WERI-Rb-1 (cell line): Measurements from ENCODE around the gene WDFY1.
"Not testable (repeated sequence)": the region's sequence is repeated elsewhere in the genome, so short reads cannot be mapped to it uniquely, and the experiment has no call there.

Experiments used
- DNase-seq: peaks from one replicate; pipeline ENCODE4 v3.0.0-alpha.2; 2020
- H3K27ac ChIP-seq: fragments of 250-450 bp; sonication (Bioruptor Pico); 2 replicates; pipeline ENCODE4 v1.5.1; 2020; ENCODE audit warnings: mild to moderate bottlenecking, moderate library complexity
- H3K27me3 ChIP-seq: fragments of 250-450 bp; sonication (Bioruptor Pico); 2 replicates; pipeline ENCODE4 v1.5.1; 2021; ENCODE audit warnings: mild to moderate bottlenecking, low read depth, moderate library complexity; ENCODE audit not compliant: insufficient read depth, severe bottlenecking
- H3K36me3 ChIP-seq: fragments of 250-450 bp; sonication (Bioruptor Pico); 2 replicates; pipeline ENCODE4 v1.5.1; 2020; ENCODE audit warnings: mild to moderate bottlenecking, moderate library complexity
- H3K4me3 ChIP-seq: 2 replicates; pipeline ENCODE4 v1.5.1; 2011; ENCODE audit warnings: low read depth, mild to moderate bottlenecking, control low read depth, low read length
- H3K9me3 ChIP-seq: fragments of 250-450 bp; sonication (Bioruptor Pico); 2 replicates; pipeline ENCODE4 v1.5.1; 2021; ENCODE audit warnings: mild to moderate bottlenecking, moderate library complexity; ENCODE audit not compliant: severe bottlenecking
- TF ChIP-seq, protein P1 (sequence below): IDR thresholded peaks from 2 replicates; pipeline ENCODE4 v1.5.1; 2011; ENCODE audit warnings: low read depth, mild to moderate bottlenecking, control low read depth, inconsistent platforms, low read length

WDFY1 gene

DNA sequence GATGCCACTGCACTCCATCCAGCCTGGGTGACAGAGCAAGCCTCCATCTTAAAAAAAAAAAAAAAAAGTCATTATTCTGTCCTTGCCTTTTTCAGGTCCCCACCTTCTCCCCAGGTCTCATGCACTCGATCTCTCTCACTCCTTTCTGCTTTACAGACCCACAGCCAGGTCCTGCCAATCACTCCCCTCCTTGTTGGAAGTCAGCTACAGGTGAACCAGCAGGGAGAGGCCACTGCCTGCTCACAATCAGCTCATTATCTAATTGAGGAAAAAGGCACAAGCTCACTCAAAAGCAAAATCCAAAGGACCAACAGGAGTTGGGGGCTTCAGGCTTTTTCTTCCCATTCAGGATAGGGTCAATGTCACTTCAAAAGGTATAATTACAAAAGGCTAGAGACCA is 2.0 kb downstream of the WDFY1 start:
- TF ChIP-seq, protein P1, sequence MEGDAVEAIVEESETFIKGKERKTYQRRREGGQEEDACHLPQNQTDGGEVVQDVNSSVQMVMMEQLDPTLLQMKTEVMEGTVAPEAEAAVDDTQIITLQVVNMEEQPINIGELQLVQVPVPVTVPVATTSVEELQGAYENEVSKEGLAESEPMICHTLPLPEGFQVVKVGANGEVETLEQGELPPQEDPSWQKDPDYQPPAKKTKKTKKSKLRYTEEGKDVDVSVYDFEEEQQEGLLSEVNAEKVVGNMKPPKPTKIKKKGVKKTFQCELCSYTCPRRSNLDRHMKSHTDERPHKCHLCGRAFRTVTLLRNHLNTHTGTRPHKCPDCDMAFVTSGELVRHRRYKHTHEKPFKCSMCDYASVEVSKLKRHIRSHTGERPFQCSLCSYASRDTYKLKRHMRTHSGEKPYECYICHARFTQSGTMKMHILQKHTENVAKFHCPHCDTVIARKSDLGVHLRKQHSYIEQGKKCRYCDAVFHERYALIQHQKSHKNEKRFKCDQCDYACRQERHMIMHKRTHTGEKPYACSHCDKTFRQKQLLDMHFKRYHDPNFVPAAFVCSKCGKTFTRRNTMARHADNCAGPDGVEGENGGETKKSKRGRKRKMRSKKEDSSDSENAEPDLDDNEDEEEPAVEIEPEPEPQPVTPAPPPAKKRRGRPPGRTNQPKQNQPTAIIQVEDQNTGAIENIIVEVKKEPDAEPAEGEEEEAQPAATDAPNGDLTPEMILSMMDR: no peak
- Histone ChIP-seq H3K36me3 (no peaks in the 10 kb centered on the region; the same call in none of the 2 replicates), H3K4me3 (no peak overlapping the region), H3K27ac (no peak overlapping the region), H3K9me3 (no peaks in the 10 kb centered on the region), H3K27me3 (no peaks in the 10 kb centered on the region)
- no peak for DNase-seq

DNA sequence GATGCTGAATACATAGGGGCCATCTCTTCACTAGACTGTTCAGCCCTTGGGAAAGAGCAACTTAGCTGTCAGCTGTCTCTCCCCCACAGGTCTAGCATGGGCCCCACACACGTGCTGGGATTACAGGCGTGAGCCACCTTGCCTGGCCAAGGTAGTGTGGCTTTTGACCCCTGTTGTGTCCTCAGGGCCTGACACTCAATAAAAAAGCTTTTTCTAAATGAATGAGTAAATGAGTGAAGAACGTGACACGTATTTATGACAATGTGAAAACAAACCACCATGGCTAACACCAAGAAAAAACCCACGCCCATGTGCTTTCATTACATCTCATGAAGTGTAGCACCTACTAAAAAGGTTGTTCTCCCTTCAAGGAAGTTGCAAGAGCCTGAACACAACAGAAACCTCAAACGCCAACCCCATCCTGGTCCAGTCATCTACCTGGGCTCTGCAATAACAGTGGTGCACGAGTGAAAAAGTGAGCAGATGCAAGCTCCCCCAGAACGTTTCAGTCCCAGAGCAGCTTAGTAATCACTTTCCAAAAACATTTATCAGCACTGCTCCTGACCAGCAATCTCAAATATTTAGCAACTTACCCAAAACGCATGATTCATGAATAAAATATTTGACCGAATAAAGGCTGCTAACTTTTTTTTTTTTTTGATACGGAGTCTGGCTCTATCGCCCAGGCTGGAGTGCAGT is 3.4 kb downstream of the WDFY1 start:
- Histone ChIP-seq H3K4me3 (no peak overlapping the region), H3K27ac (no peak overlapping the region), H3K9me3 (no peaks in the 10 kb centered on the region), H3K36me3 (no peaks in the 10 kb centered on the region; the same call in none of the 2 replicates), H3K27me3 (no peaks in the 10 kb centered on the region)
- TF ChIP-seq, protein P1: no peak
- no peak for DNase-seq

DNA sequence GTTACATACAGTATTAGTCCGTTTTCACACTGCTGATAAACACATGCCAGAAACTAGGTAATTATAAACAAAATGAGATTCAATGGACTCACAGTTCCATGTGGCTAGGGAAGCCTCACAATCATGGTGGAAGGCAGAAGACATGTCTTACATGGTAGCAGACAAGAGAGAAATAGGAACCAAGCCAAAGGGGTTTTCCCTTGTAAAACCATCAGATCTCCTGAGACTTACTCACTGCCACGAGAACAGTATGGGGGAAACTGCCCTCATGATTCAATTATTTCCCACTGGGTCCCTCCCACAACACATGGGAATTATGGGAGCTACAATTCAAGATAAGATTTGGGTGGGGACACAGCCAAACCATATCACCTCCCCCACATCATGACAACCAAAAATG is 5.7 kb downstream of the WDFY1 start:
- H3K9me3 ChIP-seq, DNase-seq, H3K4me3 ChIP-seq, H3K27me3 ChIP-seq, H3K27ac ChIP-seq, H3K36me3 ChIP-seq: not testable (repeated sequence)

DNA sequence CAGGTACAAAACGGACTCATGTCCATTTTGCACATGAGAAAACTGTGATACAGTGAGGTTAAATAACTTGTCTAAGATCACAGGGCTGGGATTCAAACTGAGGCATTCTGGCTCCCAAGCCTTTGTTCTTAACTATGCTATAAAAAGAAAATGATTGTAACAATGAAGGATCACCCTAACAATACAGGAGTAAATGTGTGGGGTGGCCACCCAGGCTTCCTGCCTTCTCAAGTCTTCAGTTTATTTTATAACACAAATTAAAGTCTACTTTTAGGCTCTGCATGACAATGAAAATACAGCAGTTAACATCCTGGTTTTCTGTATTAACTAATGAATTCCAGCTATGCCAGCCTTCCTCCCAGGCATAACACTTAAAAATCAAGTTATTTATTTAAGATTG is 7.6 kb downstream of the WDFY1 start:
- Histone ChIP-seq H3K27me3 (no peaks in the 10 kb centered on the region), H3K4me3 (no peak overlapping the region), H3K9me3 (no peaks in the 10 kb centered on the region), H3K36me3 (no peaks in the 10 kb centered on the region; the same call in 1 of the 2 replicates), H3K27ac (no peak overlapping the region)
- no peak for DNase-seq
- TF ChIP-seq, protein P1: no peak

DNA sequence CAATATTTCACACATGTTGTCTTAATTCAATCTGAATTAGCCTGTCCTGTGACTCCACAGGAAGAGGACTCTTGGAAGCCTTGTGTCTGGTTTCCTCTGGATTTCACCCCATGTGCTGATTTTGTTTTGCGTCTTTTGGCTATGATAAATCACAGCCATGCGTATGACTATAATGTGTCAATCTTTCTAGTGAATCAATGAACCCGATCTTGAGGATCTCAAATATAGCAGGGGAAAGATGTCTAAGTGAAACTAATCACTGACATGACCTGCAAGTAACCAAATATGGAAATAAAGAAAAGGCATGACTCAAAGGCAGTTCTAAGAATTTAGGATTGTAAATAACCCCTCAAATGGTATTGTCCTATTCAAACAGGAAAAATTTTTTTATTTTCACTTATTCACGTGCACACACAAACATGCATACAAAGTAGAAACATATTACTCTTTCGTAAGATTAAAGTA is 8.2 kb downstream of the WDFY1 start:
- Histone ChIP-seq H3K4me3 (no peak overlapping the region), H3K27me3 (no peaks in the 10 kb centered on the region)
- no peak for DNase-seq

DNA sequence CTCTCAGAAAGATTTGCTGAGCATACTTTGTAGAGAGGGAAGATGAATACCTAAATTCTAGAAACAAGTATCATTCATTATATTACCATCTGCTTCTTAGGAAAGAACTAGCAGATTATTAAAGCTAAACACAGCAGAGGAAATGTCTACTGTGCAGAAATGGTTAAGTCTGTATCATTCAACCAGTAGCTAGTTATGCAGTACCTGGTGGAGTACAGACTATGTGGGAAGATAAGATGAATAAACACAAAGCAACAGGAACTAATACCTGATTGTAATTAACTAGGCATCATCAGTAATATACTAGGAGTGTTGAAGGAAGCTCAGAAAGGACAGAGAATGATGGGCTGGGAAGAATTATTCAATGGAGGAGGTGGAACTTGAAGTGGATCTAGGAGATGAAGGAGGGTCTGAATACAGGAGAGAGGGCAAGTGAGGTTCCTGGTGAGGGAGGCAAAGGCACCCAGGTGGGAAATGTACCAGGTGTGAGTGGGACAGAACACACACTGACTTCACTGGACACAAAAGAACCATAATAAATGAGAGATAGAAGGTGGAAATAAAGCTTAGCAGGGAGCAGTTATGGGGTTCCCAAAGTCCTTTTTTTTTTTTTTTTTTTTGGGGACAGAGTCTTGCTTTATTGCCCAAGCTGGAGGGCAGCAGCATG is 9.5 kb downstream of the WDFY1 start:
- no peak overlapping the region for H3K27ac ChIP-seq
- H3K36me3 ChIP-seq: no peaks in the 10 kb centered on the region; the same call in 1 of the 2 replicates
- TF ChIP-seq, protein P1: no peak
- no peak overlapping the region for H3K4me3 ChIP-seq
- H3K9me3 ChIP-seq: no peaks in the 10 kb centered on the region
- no peak for DNase-seq
- no peaks in the 10 kb centered on the region for H3K27me3 ChIP-seq

More for the DNA sequence above, 8.2 kb downstream of the WDFY1 start:
- TF ChIP-seq, protein P1: no peak
- Histone ChIP-seq H3K36me3 (no peaks in the 10 kb centered on the region; the same call in 1 of the 2 replicates), H3K27ac (no peak overlapping the region), H3K9me3 (no peaks in the 10 kb centered on the region)
